VCaP (cell line): Measurements from ENCODE around the gene SOX13.
A peak's percentile ranks its signal among the peaks of the same experiment; 100 is the strongest.
"Not testable (repeated sequence)": the region's sequence is repeated elsewhere in the genome, so short reads cannot be mapped to it uniquely, and the experiment has no call there.

Experiments
- H3K27ac ChIP-seq: fragments of 450-650 bp; 2 replicates; pipeline ENCODE4 v1.5.1; 2017
- TF ChIP-seq, protein P1 (sequence below): fragments of 450-650 bp; conservative IDR thresholded peaks from 2 replicates; pipeline ENCODE4 v1.5.1; 2017; ENCODE audit warnings: mild to moderate bottlenecking, moderate library complexity

The SOX13 gene

DNA sequence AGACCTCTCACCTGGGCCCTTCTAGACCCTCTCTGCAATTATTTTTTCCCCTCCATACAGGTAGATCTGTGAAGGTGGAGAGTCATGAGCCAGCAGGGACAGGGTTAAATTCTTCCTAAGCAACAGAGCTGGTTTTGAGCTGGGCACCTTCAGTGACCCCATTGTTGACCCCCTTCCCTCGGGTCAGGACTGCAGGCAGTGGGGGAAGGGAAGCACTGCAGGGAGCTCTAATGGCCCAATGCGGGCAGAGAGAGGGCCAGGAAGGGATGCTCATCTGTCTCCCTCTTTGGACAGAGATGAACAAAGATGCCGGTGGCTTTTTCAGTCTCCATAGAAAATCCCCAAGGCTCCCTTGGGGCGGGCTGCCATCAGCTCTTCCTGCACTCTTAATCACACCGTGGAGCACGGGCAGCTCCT lies 21.4 kb downstream of the SOX13 start:
- 0 out of 2 replicates have a peak overlapping the region, but pooled peaks have one; percentile 52 for H3K27ac ChIP-seq
- TF ChIP-seq, protein P1, sequence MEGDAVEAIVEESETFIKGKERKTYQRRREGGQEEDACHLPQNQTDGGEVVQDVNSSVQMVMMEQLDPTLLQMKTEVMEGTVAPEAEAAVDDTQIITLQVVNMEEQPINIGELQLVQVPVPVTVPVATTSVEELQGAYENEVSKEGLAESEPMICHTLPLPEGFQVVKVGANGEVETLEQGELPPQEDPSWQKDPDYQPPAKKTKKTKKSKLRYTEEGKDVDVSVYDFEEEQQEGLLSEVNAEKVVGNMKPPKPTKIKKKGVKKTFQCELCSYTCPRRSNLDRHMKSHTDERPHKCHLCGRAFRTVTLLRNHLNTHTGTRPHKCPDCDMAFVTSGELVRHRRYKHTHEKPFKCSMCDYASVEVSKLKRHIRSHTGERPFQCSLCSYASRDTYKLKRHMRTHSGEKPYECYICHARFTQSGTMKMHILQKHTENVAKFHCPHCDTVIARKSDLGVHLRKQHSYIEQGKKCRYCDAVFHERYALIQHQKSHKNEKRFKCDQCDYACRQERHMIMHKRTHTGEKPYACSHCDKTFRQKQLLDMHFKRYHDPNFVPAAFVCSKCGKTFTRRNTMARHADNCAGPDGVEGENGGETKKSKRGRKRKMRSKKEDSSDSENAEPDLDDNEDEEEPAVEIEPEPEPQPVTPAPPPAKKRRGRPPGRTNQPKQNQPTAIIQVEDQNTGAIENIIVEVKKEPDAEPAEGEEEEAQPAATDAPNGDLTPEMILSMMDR: no peak

DNA sequence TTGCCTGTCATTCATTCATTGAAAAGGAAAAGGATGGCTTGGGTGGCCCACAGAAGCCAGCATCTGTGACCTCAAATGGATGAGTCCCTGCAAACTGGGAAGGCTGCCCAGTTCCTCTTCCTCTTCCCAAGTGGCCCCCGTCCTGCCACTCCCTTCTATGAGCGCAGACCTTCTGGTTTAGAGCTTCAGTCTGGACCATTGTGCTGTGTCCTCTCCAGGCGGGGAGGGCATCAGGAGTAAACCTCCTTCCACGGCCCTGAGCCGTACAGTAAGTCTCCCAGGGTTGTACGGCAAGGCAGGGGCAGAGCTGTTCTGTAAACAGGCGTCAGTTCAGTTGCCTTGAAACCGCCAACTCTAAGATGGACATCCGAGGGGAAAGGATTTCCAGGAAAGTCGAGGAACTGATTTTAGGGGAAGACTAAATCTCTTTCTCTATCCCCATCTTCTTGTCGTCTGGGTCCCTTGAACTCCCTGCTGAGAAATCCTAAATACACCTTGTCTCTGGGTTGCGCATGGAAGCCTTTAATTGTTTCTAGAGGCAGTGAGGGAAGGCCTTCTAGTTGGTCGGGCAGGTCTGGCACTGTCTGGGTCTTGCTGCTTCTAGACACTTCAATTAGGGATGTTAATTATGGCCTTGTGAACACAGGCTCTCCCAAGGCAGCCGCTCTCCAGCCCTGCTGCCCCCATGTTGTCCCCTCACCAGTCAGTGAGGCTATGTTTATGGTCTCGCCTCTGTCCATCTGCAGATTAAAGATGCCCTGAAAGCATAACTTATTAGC lies 22.1 kb downstream of the SOX13 start:
- no peak overlapping the region for H3K27ac ChIP-seq

DNA sequence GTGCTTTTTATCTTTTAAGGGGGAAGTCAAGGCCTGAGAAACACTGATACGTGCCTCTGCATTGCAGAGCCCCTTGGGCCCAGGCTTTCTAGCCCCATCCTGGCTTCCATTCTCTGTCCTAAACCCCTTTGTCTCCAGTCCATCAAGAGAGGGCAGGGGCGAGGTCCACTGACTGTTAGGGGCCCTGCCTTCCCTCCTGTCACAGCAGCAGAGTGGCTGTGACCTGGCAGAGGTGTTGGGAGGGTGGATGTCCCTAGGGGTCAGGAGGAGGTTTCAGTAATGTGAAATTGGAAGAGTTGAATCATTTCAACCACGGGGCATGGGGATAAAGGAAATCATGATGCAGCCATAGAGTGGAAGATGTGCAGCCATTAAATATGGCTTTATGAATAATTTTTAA lies 24.0 kb downstream of the SOX13 start:
- TF ChIP-seq, protein P1: no peak
- H3K27ac ChIP-seq: no peak overlapping the region

More for the DNA sequence above, 22.1 kb downstream of the SOX13 start:
- TF ChIP-seq, protein P1: no peak

DNA sequence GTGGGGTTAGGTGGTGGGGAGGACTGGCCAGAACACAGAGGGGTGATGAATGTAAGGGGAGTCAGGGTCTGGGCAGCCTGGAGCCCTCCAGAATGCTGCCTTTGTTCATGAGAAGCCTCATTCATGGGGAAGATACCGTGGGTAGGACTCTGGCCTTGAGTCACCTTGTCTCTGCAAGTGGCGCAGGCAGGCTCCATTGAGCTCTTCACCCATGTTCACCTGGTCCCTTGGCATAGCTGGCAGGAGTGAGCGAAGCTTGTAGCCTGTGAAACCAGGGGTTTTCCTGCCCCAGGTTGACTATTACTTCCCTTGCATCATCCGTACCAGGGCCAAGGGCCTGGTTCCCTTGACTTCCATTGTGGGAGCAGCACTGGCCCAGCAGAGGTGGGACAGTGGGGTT lies 25.8 kb downstream of the SOX13 start:
- TF ChIP-seq, protein P1: no peak
- H3K27ac ChIP-seq: no peak overlapping the region

DNA sequence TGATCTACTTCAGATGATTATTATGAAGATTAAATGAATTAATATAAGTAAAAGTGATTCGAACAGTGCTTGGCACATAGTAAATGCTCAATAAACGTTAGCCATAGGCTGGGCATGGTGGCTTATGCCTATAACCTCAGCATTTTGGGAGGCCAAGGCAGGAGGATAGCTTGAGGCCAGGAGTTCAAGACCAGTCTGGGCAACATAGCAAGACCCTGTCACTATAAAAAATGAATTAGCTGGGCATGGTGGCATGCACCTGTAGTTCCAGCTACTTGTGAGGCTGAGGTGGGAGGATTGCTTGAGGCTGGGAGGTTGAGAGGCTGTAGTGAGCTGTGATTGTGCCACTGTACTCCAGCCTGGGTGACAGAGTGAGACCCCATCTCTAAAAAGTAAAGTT lies 26.8 kb downstream of the SOX13 start:
- H3K27ac ChIP-seq: not testable (repeated sequence)

DNA sequence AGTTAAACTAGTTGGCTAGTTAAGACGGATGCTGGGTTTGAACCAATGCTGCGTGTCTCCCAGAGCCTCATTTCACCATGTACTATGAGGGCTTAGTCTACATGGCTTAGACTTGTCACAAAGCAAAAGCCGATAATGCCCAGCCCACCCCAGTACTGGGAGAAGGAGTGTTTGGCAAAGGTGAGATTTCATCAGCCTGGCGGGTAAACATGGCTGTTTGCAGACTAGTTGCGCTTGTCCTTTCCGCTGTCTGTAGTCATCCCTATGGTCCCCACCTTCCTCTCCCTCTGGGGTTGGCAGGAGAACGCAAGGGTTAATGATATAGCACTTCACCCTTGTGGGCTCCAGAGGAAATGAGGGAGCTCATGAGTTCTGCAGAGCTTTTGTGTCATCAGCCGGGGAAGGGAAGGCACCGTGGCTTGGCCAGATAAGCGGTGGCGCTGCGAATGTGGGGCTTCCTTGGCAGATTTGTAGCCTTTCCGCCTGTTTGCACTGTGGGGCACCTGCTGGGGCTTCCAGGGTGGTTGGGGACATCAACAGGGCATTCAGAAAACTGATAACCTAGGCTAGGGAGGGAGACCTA lies 29.2 kb downstream of the SOX13 start:
- TF ChIP-seq, protein P1: no peak

DNA sequence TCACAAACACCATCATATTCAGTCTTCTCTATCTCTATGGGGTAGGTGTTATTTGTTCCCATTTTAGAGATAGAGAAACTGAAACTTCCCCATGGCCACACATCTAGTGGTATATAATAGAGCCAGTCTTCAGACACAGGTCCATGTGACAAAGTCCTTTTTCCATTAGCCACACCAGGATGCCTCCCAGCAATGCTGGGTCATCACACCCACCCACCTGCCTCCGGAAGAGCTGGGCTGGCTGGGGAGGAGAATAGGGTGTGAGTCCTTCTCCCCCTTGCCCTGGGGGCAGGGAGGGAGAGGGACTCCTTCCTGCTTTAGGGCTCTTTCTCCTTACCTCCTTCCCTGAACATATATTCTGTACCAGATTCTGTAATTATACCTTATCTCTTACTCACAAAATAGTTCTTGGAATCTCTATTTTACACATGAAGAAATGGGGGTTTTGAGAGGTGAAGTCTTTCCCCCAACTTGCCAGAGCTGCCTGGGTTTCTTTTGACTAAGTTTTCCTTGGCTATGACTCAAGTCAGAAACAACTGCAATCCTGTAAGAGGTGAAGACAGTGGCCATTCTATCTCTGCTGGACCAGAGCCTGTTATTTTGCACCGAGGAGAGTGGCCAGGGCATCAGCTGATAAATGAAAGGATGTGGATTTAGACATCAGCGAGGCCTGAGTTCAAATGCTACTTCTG lies 30.0 kb downstream of the SOX13 start:
- H3K27ac ChIP-seq: peak overlapping the region; percentile 72; the same call in 1 of the 2 replicates
- TF ChIP-seq, protein P1: no peak

More for the DNA sequence above, 29.2 kb downstream of the SOX13 start:
- no peak overlapping the region; the same call in 1 of the 2 replicates for H3K27ac ChIP-seq
